CD4-positive, alpha-beta T cell (primary cell): Measurements from ENCODE around the gene HOXB8. TPM values are rescaled to one million over a fixed set of nuclear protein-coding genes. Genes with fewer than 3 reads are reported as not detected.

ENCODE experiments used
- ATAC-seq: fragments of 200-7000 bp; cut with Tn5 transposase; one replicate; pipeline ENCODE4 v1.10.0; 2022; ENCODE audit warnings: mild to moderate bottlenecking; ENCODE audit not compliant: poor library complexity
- CTCF ChIA-PET: fragments of 350-600 bp; sonication (Branson Sonifier 250); formaldehyde crosslinking; loops from one replicate; lab custom pipeline; 2021; ENCODE audit warnings: antibody characterized with exemption, inconsistent platforms; lab: Charles Lee
- POLR2A ChIA-PET: fragments of 350-600 bp; sonication (Branson Sonifier 250); formaldehyde crosslinking; loops from one replicate; lab custom pipeline; 2021; ENCODE audit warnings: antibody characterized with exemption, inconsistent platforms; lab: Charles Lee
- DNase-seq, 14 experiments: peaks; one replicate each; pipeline ENCODE4 v3.0.0-alpha.2; 2013 to 2020; ENCODE audit warnings: mixed read lengths in 2 of 14
- H3K27ac ChIP-seq, 2 donors: one replicate each; pipeline versions ENCODE4 v1.5.1 to v1.7.0; 2013; ENCODE audit warnings: low read length in 2 of 2, low read depth in 1 of 2, mild to moderate bottlenecking in 1 of 2
- H3K27me3 ChIP-seq, 2 experiments: 1 replicate in 1 of 2; 2 replicates in 1 of 2; pipeline versions ENCODE4 v1.6.1 to v1.7.0; 2013; ENCODE audit warnings: low read length in 2 of 2, control low read depth in 1 of 2, mild to moderate bottlenecking in 1 of 2, moderate library complexity in 1 of 2; ENCODE audit not compliant: insufficient read depth in 2 of 2, control insufficient read depth in 1 of 2
- H3K36me3 ChIP-seq: one replicate; pipeline ENCODE4 v1.6.1; 2013; ENCODE audit warnings: low read length, control low read depth; ENCODE audit not compliant: insufficient read depth
- H3K4me1 ChIP-seq: one replicate; pipeline ENCODE4 v1.6.1; 2013; ENCODE audit warnings: low read length, control low read depth; ENCODE audit not compliant: insufficient read depth
- H3K4me3 ChIP-seq: one replicate; pipeline ENCODE4 v1.5.1; 2013; ENCODE audit warnings: mild to moderate bottlenecking, low read length, moderate library complexity
- H3K9me3 ChIP-seq, 2 experiments: 1 replicate in 1 of 2; 2 replicates in 1 of 2; pipeline versions ENCODE4 v1.6.1 to v1.7.0; 2013; ENCODE audit warnings: low read length in 2 of 2, mild to moderate bottlenecking in 2 of 2, control low read depth in 1 of 2, moderate library complexity in 1 of 2; ENCODE audit not compliant: control insufficient read depth in 1 of 2, insufficient read depth in 1 of 2
- H3K27ac Mint-ChIP-seq: one replicate; pipeline ENCODE4 v1.8.0; 2020; ENCODE audit warnings: mixed read lengths
- H3K27me3 Mint-ChIP-seq: one replicate; pipeline ENCODE4 v1.8.0; 2021; ENCODE audit warnings: mixed read lengths
- H3K36me3 Mint-ChIP-seq: one replicate; pipeline ENCODE4 v1.8.0; 2021; ENCODE audit warnings: low read depth, mixed read lengths
- H3K4me1 Mint-ChIP-seq: one replicate; pipeline ENCODE4 v1.8.0; 2021; ENCODE audit warnings: low read depth, mixed read lengths
- H3K4me3 Mint-ChIP-seq: one replicate; pipeline ENCODE4 v1.8.0; 2020; ENCODE audit warnings: mild to moderate bottlenecking, mixed read lengths
- H3K9me3 Mint-ChIP-seq: one replicate; pipeline ENCODE4 v1.8.0; 2020; ENCODE audit warnings: mixed read lengths
- intact Hi-C, 2 experiments: fragments of 100-400 bp; cut with DNase I in 1 of 2; cut with micrococcal nuclease in 1 of 2; formaldehyde crosslinking; loops; one replicate each; pipeline versions ENCODE4 v1.15.1 to v1.9.0; 2023 to 2025; cut with DNase I, micrococcal nuclease
- total RNA-seq, 174 experiments: library from RNA in 2 of 174; stranded (reverse) in 2 of 174; gene quantifications; one replicate each; pipeline ENCODE4 v1.2.3 and lab custom pipeline; 2021 to 2026
- TF ChIP-seq, protein P1 (sequence below): fragments of 200-600 bp; IDR thresholded peaks from one replicate; pipeline ENCODE4 v1.8.0; 2022; ENCODE audit warnings: antibody characterized with exemption, mild to moderate bottlenecking

HOXB8 gene
- total RNA-seq, 2 experiments from 2014 or later, result not detected

DNA sequence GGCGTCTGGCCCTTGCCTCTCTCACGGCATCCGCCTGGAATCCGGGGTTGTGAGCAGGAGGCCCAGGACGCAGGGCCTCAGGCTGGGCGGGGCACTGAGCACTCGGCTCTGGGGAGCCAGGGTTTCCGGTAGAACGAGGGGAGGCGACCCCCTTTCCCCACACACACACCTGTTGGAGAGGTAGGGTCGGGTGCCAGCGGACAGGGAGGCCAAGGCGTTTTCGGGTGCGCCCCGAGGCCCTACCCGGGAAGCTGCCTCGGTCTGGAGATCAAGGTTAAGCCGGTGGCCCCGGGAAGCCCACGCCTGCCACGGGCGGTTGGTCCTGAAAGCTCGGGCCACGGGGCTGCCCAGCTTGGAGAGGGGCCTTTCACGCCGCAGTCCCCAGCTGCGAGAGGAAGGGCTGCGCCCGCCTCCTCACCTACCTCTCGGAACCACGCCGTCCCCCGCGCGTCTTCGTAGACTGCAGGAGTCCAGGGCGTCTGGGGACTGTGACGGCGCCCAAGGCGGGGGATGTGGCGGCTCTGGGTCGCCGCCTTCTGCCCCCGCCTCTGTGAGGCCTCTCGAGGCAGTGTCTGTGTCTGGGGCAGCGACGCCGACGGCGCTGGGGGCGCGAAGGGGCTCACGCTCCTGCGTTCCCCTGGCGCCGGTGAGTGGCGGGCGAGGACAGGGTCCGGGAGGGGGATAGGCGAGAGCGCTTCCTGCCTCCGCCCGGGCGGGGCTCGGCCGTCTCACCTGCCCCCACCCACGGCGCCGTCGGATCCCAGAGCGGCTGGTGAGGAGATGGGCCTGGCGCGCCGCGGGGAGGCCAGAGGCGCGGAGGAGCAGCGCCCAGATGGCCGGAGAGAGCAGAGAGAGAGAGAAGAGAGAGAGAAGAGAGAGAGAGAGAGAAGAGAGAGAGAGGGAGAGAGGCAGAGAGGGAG is 31.4 kb upstream of the HOXB8 start:
- peak overlapping the region; percentile 79 for H3K4me3 Mint-ChIP-seq
- H3K36me3 Mint-ChIP-seq, result no peaks in the 10 kb centered on the region
- ChIA-PET POLR2A (no interaction called here), CTCF (interaction anchor here (1.0 kb wide), 1 partner anchor 10 kb away, joined by 3 read pairs; no protein-coding TSS in a partner anchor)
- Histone ChIP-seq H3K4me3 (peak overlapping the region; percentile 65), H3K27me3 (peaks cover 55 to 67% of the 10 kb centered on the region in 2 experiments), H3K27ac (no peak overlapping the region), H3K9me3 (peaks cover 0 to 15% of the 10 kb centered on the region in 2 experiments), H3K36me3 (no peaks in the 10 kb centered on the region), H3K4me1 (peaks cover 36% of the 10 kb centered on the region)
- TF ChIP-seq, protein P1, sequence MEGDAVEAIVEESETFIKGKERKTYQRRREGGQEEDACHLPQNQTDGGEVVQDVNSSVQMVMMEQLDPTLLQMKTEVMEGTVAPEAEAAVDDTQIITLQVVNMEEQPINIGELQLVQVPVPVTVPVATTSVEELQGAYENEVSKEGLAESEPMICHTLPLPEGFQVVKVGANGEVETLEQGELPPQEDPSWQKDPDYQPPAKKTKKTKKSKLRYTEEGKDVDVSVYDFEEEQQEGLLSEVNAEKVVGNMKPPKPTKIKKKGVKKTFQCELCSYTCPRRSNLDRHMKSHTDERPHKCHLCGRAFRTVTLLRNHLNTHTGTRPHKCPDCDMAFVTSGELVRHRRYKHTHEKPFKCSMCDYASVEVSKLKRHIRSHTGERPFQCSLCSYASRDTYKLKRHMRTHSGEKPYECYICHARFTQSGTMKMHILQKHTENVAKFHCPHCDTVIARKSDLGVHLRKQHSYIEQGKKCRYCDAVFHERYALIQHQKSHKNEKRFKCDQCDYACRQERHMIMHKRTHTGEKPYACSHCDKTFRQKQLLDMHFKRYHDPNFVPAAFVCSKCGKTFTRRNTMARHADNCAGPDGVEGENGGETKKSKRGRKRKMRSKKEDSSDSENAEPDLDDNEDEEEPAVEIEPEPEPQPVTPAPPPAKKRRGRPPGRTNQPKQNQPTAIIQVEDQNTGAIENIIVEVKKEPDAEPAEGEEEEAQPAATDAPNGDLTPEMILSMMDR, result no peak
- ATAC-seq (peak; percentile 63), DNase-seq (peak in 6 of 14 experiments; percentile 16 to 55 (median 37))
- peaks cover 18% of the 10 kb centered on the region for H3K4me1 Mint-ChIP-seq
- no peak overlapping the region for H3K27ac Mint-ChIP-seq
- H3K27me3 Mint-ChIP-seq, result peaks cover 85% of the 10 kb centered on the region
- H3K9me3 Mint-ChIP-seq, result no peaks in the 10 kb centered on the region
- intact Hi-C loops, result no loop called here

DNA sequence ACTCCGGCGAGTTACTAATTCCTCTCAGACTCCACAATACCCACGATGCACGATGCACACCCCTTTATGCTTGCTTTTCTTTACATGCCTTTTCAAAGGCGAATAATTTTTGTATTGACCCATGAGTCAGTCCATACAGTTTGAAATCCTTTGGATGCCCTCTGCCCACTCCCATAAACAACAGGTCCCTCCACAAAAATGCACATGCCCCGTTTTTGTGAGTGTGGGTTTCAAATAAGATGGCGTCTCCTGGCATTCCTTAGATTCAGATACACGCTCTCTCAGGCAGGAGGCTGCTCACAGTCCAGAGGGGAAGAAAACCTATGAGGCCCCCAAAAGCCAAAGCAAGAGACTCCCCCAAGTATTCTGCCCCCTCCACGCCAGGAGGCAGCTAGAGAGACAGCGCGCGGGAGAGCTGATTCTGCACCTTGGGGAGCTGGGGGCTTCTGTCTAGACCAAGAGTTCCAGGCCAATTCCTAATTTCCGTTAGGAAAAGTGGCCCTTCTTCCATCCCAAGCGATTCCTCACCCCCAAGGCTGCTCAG is 30.6 kb upstream of the HOXB8 start:
- Mint-ChIP-seq H3K4me1 (peaks cover 21% of the 10 kb centered on the region), H3K27ac (no peak overlapping the region), H3K27me3 (peaks cover 92% of the 10 kb centered on the region), H3K36me3 (no peaks in the 10 kb centered on the region), H3K9me3 (no peaks in the 10 kb centered on the region), H3K4me3 (peak overlapping the region; percentile 73)
- intact Hi-C loops, result no loop called here
- Histone ChIP-seq H3K4me3 (peak overlapping the region; percentile 65), H3K27me3 (peaks cover 60 to 74% of the 10 kb centered on the region in 2 experiments), H3K36me3 (no peaks in the 10 kb centered on the region), H3K9me3 (peaks cover 0 to 16% of the 10 kb centered on the region in 2 experiments), H3K27ac (no peak overlapping the region), H3K4me1 (peaks cover 38% of the 10 kb centered on the region)
- no peak for DNase-seq
- TF ChIP-seq, protein P1, result no peak
- ChIA-PET POLR2A (no interaction called here), CTCF (interaction anchor here (1.0 kb wide), 1 partner anchor 9 kb away, joined by 3 read pairs; no protein-coding TSS in a partner anchor)
- no peak for ATAC-seq

DNA sequence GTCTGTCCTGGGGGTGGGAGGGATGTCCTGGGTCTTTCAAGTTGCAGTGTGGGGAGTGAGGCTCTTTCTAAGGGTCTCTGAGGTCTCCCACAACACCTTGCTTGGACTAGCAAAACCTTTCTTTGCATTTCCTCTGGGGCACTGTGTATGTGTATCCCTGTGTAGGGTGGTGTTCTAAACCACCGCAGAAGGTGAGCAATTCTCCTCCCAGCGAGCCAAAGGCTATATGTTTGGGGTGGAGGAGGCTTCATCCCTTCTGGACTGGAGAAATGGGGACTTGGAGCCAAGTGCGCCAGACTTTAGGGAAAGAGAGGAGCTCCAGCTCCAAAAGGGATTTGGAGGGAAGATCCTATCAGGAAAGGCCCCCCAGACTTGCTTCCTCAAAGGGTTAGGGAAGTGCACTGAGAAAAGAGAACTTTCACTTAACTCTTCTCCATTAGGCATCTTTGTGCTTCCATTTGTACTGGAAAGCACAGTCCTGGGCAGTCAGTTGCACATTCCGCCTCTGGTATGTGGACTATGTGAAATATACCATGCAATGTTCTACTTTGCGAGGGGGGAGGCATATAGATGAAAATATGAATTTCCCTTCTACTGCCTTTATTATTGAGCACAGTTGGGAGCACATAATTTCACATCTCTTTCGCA is 29.9 kb upstream of the HOXB8 start:
- CTCF ChIA-PET, result interaction anchor here (0.7 kb wide), 1 partner anchor 334 kb away, joined by 4 read pairs; no protein-coding TSS in a partner anchor
- no peaks in the 10 kb centered on the region for H3K36me3 Mint-ChIP-seq
- peaks cover 66 to 81% of the 10 kb centered on the region in 2 experiments for H3K27me3 ChIP-seq
- intact Hi-C loops, result no loop called here
- ATAC-seq (no peak), DNase-seq (no peak)
- peaks cover 93% of the 10 kb centered on the region for H3K27me3 Mint-ChIP-seq
- H3K27ac Mint-ChIP-seq, result no peak overlapping the region
- peak overlapping the region; percentile 73 for H3K4me3 Mint-ChIP-seq
- POLR2A ChIA-PET, result no interaction called here
- no peak overlapping the region for H3K4me3 ChIP-seq
- peaks cover 0 to 16% of the 10 kb centered on the region in 2 experiments for H3K9me3 ChIP-seq
- H3K4me1 Mint-ChIP-seq, result peaks cover 21% of the 10 kb centered on the region
- no peak overlapping the region for H3K27ac ChIP-seq
- H3K4me1 ChIP-seq, result peaks cover 38% of the 10 kb centered on the region
- H3K9me3 Mint-ChIP-seq, result no peaks in the 10 kb centered on the region
- TF ChIP-seq, protein P1, result no peak
- no peaks in the 10 kb centered on the region for H3K36me3 ChIP-seq
